ENCODE measurements around the gene SLC23A3.

SLC23A3 gene

GRCh38 chr2:219175486-219175885 lies 5.7 kb upstream of the SLC23A3 start:
- ATAC-seq (ENCODE audit: low read depth): no peak
- Histone ChIP-seq H3K9me3 (ENCODE audit: severe bottlenecking) (no peaks in the 10 kb centered on the region), H3K4me1 (ENCODE audit: insufficient read depth, poor library complexity, severe bottlenecking) (no peaks in the 10 kb centered on the region), H3K4me3 (ENCODE audit: severe bottlenecking) (no peak overlapping the region), H3K27ac (ENCODE audit: poor library complexity, severe bottlenecking) (peak overlapping the region; percentile 91), H3K27me3 (ENCODE audit: insufficient read depth, poor library complexity, severe bottlenecking) (no peaks in the 10 kb centered on the region), H3K36me3 (ENCODE audit: low read depth) (peaks cover 40% of the 10 kb centered on the region)
- DNase-seq (ENCODE audit: low spot score): no peak
- no peak for TF ChIP-seq CTCF (IDR thresholded peaks at IDR 0.05; ENCODE audit: poor library complexity, severe bottlenecking)

GRCh38 chr2:219174801-219175200 lies 5.0 kb upstream of the SLC23A3 start:
- Histone ChIP-seq H3K4me1 (ENCODE audit: insufficient read depth, poor library complexity, severe bottlenecking) (no peaks in the 10 kb centered on the region), H3K36me3 (ENCODE audit: low read depth) (peaks cover 33% of the 10 kb centered on the region), H3K4me3 (ENCODE audit: severe bottlenecking) (no peak overlapping the region), H3K27ac (ENCODE audit: poor library complexity, severe bottlenecking) (no peak overlapping the region), H3K9me3 (ENCODE audit: severe bottlenecking) (no peaks in the 10 kb centered on the region), H3K27me3 (ENCODE audit: insufficient read depth, poor library complexity, severe bottlenecking) (no peaks in the 10 kb centered on the region)
- ATAC-seq (ENCODE audit: low read depth) (no peak), DNase-seq (ENCODE audit: low spot score) (no peak)
- TF ChIP-seq CTCF (IDR thresholded peaks at IDR 0.05; ENCODE audit: poor library complexity, severe bottlenecking): no peak

GRCh38 chr2:219174146-219174545 lies 4.3 kb upstream of the SLC23A3 start:
- no peaks in the 10 kb centered on the region for H3K9me3 ChIP-seq (ENCODE audit: severe bottlenecking)
- no peaks in the 10 kb centered on the region for H3K27me3 ChIP-seq (ENCODE audit: insufficient read depth, poor library complexity, severe bottlenecking)
- peaks cover 27% of the 10 kb centered on the region for H3K36me3 ChIP-seq (ENCODE audit: low read depth)
- TF ChIP-seq CTCF (IDR thresholded peaks at IDR 0.05; ENCODE audit: poor library complexity, severe bottlenecking): no peak
- H3K4me3 ChIP-seq (ENCODE audit: severe bottlenecking): no peak overlapping the region
- no peak for DNase-seq (ENCODE audit: low spot score)
- ATAC-seq (ENCODE audit: low read depth): no peak
- no peaks in the 10 kb centered on the region for H3K4me1 ChIP-seq (ENCODE audit: insufficient read depth, poor library complexity, severe bottlenecking)
- H3K27ac ChIP-seq (ENCODE audit: poor library complexity, severe bottlenecking): no peak overlapping the region

- H3K27ac ChIP-seq (ENCODE audit: poor library complexity, severe bottlenecking): no peak overlapping the region
- TF ChIP-seq CTCF (IDR thresholded peaks at IDR 0.05; ENCODE audit: poor library complexity, severe bottlenecking): no peak
- H3K4me3 ChIP-seq (ENCODE audit: severe bottlenecking): no peak overlapping the region
- H3K27me3 ChIP-seq (ENCODE audit: insufficient read depth, poor library complexity, severe bottlenecking): no peaks in the 10 kb centered on the region
- DNase-seq (ENCODE audit: low spot score) (no peak), ATAC-seq (ENCODE audit: low read depth) (no peak)
- H3K9me3 ChIP-seq (ENCODE audit: severe bottlenecking): no peaks in the 10 kb centered on the region
- no peaks in the 10 kb centered on the region for H3K4me1 ChIP-seq (ENCODE audit: insufficient read depth, poor library complexity, severe bottlenecking)
- peaks cover 25% of the 10 kb centered on the region for H3K36me3 ChIP-seq (ENCODE audit: low read depth)
These were observed 3.3 kb upstream of the SLC23A3 start for GRCh38 chr2:219173176-219173575.

- Histone ChIP-seq H3K27me3 (ENCODE audit: insufficient read depth, poor library complexity, severe bottlenecking) (no peaks in the 10 kb centered on the region), H3K27ac (ENCODE audit: poor library complexity, severe bottlenecking) (no peak overlapping the region), H3K36me3 (ENCODE audit: low read depth) (peaks cover 25% of the 10 kb centered on the region), H3K4me3 (ENCODE audit: severe bottlenecking) (no peak overlapping the region), H3K9me3 (ENCODE audit: severe bottlenecking) (no peaks in the 10 kb centered on the region), H3K4me1 (ENCODE audit: insufficient read depth, poor library complexity, severe bottlenecking) (no peaks in the 10 kb centered on the region)
- no peak for ATAC-seq (ENCODE audit: low read depth)
- no peak for TF ChIP-seq CTCF (IDR thresholded peaks at IDR 0.05; ENCODE audit: poor library complexity, severe bottlenecking)
- DNase-seq (ENCODE audit: low spot score): no peak
These were observed 2.7 kb upstream of the SLC23A3 start for GRCh38 chr2:219172231-219173154.
